Measurements from ENCODE around the gene MEX3C.

DNA sequence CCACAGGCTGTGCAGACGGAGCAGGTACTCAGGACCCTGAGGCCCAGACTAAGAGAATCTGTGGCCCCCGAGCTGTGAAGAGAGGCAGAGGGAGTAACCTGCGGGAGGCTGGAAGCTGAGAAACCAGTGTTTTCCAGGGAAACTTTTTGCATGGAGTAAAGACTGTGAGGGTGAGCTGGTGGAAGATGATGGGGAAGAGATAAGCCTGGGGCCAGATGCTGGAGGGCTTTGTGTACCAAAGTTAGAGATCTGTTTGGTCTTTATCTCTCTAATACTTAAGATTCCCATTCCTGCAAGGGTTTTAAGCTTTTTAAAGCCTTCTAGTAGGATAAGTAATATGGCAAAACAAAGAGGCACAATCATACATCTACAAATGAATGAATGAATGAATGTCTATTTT, 43.7 kb upstream of the MEX3C start:
- TF ChIP-seq, protein P1, sequence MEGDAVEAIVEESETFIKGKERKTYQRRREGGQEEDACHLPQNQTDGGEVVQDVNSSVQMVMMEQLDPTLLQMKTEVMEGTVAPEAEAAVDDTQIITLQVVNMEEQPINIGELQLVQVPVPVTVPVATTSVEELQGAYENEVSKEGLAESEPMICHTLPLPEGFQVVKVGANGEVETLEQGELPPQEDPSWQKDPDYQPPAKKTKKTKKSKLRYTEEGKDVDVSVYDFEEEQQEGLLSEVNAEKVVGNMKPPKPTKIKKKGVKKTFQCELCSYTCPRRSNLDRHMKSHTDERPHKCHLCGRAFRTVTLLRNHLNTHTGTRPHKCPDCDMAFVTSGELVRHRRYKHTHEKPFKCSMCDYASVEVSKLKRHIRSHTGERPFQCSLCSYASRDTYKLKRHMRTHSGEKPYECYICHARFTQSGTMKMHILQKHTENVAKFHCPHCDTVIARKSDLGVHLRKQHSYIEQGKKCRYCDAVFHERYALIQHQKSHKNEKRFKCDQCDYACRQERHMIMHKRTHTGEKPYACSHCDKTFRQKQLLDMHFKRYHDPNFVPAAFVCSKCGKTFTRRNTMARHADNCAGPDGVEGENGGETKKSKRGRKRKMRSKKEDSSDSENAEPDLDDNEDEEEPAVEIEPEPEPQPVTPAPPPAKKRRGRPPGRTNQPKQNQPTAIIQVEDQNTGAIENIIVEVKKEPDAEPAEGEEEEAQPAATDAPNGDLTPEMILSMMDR (IDR thresholded peaks at IDR 0.05): no peak
- no peak for TF ChIP-seq POLR2A (IDR thresholded peaks at IDR 0.05)

Data from adrenal gland (tissue), 5 donors.